A549 (cell line): Measurements from ENCODE around the gene CTNNBIP1. TPM values are rescaled to one million over a fixed set of nuclear protein-coding genes. Genes with fewer than 3 reads are reported as not detected.
A peak's percentile ranks its signal among the peaks of the same experiment; 100 is the strongest.

Experiments used
- ATAC-seq, 2 experiments: fragments of 200-7000 bp in 1 of 2; fragments of >200 bp in 1 of 2; cut with Nextera tagmentation in 1 of 2; cut with Tn5 transposase in 1 of 2; 3 replicates each; pipeline versions ENCODE4 v1.8.0 to v1.9.1; 2018 to 2020; ENCODE audit warnings: mild to moderate bottlenecking in 1 of 2, moderate library complexity in 1 of 2
- CTCF ChIA-PET: fragments of 300-600 bp; sonication (Branson Sonifier 250); formaldehyde crosslinking; extraction: SDS; loops from one replicate; lab custom pipeline; 2021; ENCODE audit warnings: antibody characterized with exemption, inconsistent platforms; lab: Yijun Ruan, JAX
- POLR2A ChIA-PET: fragments of 350-600 bp; formaldehyde crosslinking; extraction: SDS; loops from one replicate; lab custom pipeline; 2021; ENCODE audit warnings: antibody characterized with exemption, inconsistent platforms; lab: Yijun Ruan, JAX
- DNase-seq, 2 experiments: peaks; one replicate each; pipeline versions ENCODE4 v3.0.0 to v3.0.0-alpha.2; 2011 to 2016; ENCODE audit warnings: low read depth in 1 of 2, low spot score in 1 of 2
- FAIRE-seq: peaks from 2 replicates; lab custom pipeline; 2011; peaks lifted over from hg19 to GRCh38; lab: Jason Lieb, UNC
- H3K27ac ChIP-seq, 2 experiments: fragments of >200 bp; sonication (Bioruptor Twin); formaldehyde crosslinking; 3 replicates each; pipeline ENCODE4 v1.5.1; 2016 to 2017
- H3K4me1 ChIP-seq: fragments of >200 bp; sonication (Bioruptor Twin); formaldehyde crosslinking; 3 replicates; pipeline ENCODE4 v1.6.1; 2016
- H3K4me2 ChIP-seq: fragments of >200 bp; sonication (Bioruptor Twin); formaldehyde crosslinking; 3 replicates; pipeline ENCODE4 v1.6.1; 2016
- H3K4me3 ChIP-seq: fragments of >200 bp; sonication (Bioruptor Twin); formaldehyde crosslinking; 3 replicates; pipeline ENCODE4 v1.5.1; 2016
- H3K9me3 ChIP-seq: fragments of >200 bp; sonication (Bioruptor Twin); formaldehyde crosslinking; 3 replicates; pipeline ENCODE4 v1.6.1; 2016
- CBX8 ChIP-seq: fragments of 200-600 bp; sonication (generic); IDR thresholded peaks from 2 replicates; pipeline ENCODE4 v1.6.1; 2016
- CHD2 ChIP-seq: fragments of 150-350 bp; IDR thresholded peaks from 2 replicates; pipeline ENCODE4 v1.6.1; 2014; ENCODE audit warnings: low read length; ENCODE audit not compliant: partially characterized antibody
- CTCF ChIP-seq: fragments of >200 bp; sonication (Bioruptor Twin); formaldehyde crosslinking; IDR thresholded peaks from 3 replicates; pipeline ENCODE4 v1.5.1; 2016
- E2F6 ChIP-seq: IDR thresholded peaks from 2 replicates; pipeline ENCODE4 v1.6.1; 2012; ENCODE audit warnings: low read depth, borderline replicate concordance
- EHF ChIP-seq: fragments of 250-450 bp; sonication (Bioruptor Pico); IDR thresholded peaks from 2 replicates; pipeline ENCODE4 v1.5.0; 2020; ENCODE audit warnings: mild to moderate bottlenecking
- EP300 ChIP-seq, 2 experiments: fragments of >200 bp; sonication (Bioruptor Twin); formaldehyde crosslinking; IDR thresholded peaks; 2 replicates in 1 of 2; 3 replicates in 1 of 2; pipeline ENCODE4 v1.6.1; 2016 to 2017
- FOSB ChIP-seq: fragments of 250-450 bp; sonication (Bioruptor Pico); IDR thresholded peaks from 2 replicates; pipeline ENCODE4 v1.5.0; 2020; ENCODE audit warnings: mild to moderate bottlenecking, moderate library complexity
- HES2 ChIP-seq: fragments of >200 bp; sonication (Bioruptor Twin); formaldehyde crosslinking; IDR thresholded peaks from 2 replicates; pipeline ENCODE4 v1.6.1; 2016
- HEYL ChIP-seq: fragments of 250-450 bp; sonication (Bioruptor Pico); IDR thresholded peaks from 2 replicates; pipeline ENCODE4 v1.8.0; 2021; ENCODE audit warnings: mild to moderate bottlenecking, moderate library complexity
- HOXB13 ChIP-seq: fragments of 250-450 bp; sonication (Bioruptor Pico); IDR thresholded peaks from 2 replicates; pipeline ENCODE4 v1.5.0; 2020; ENCODE audit warnings: low read depth, mild to moderate bottlenecking, moderate library complexity
- JUN ChIP-seq, 2 experiments: fragments of >200 bp; sonication (Bioruptor Twin); formaldehyde crosslinking; IDR thresholded peaks; 2 replicates in 1 of 2; 3 replicates in 1 of 2; pipeline ENCODE4 v1.6.1; 2016 to 2017
- MAX ChIP-seq: IDR thresholded peaks from 2 replicates; pipeline ENCODE4 v1.6.1; 2012
- PBX3 ChIP-seq: IDR thresholded peaks from 2 replicates; pipeline ENCODE4 v1.6.1; 2012
- RAD21 ChIP-seq, 2 experiments: fragments of >200 bp in 1 of 2; sonication (Bioruptor Twin) in 1 of 2; formaldehyde crosslinking in 1 of 2; IDR thresholded peaks in 1 of 2; conservative IDR thresholded peaks in 1 of 2; 2 replicates in 1 of 2; 3 replicates in 1 of 2; pipeline ENCODE4 v1.6.1; 2012 to 2018; ENCODE audit warnings: inconsistent platforms in 1 of 2
- RARB ChIP-seq: fragments of 250-450 bp; sonication (Bioruptor Pico); IDR thresholded peaks from 2 replicates; pipeline ENCODE4 v1.8.0; 2021; ENCODE audit warnings: mild to moderate bottlenecking, moderate library complexity
- RNF2 ChIP-seq: fragments of 200-600 bp; sonication (generic); IDR thresholded peaks from 2 replicates; pipeline ENCODE4 v1.6.1; 2016; ENCODE audit warnings: low read depth, mild to moderate bottlenecking, antibody characterized with exemption, moderate library complexity, borderline replicate concordance
- WGBS: methylation state at CpG from one replicate; pipeline ENCODE4 v1.1.6; 2017; ENCODE audit errors: missing lambda C conversion rate; 5-methylcytosine and 5-hydroxymethylcytosine counted together
- polyA plus RNA-seq, 4 experiments: library from polyadenylated mRNA; depleted of rRNA in 3 of 4; stranded (reverse); fragments of >200 nt; fragmentation: RNase III in 1 of 4; extraction: RNeasy Plus Mini Kit Qiagen cat#74134 plus additional on column Dnase treatment in 1 of 4; gene quantifications; 2 replicates in 3 of 4; 3 replicates in 1 of 4; pipeline ENCODE4 v1.2.3, GENCODE V29; 2011 to 2017

The CTNNBIP1 gene
- polyA plus RNA-seq, 2 of the 4 experiments (the other 2 are of a cell fraction): 5.6 to 10.4 TPM

- H3K9me3 ChIP-seq: no peaks in the 10 kb centered on the region
- DNase-seq (no peak), FAIRE-seq (no peak), ATAC-seq (no peak)
- 80% methylated on average over 3 of the region's 3 CpGs for WGBS
- H3K4me2 ChIP-seq: no peak overlapping the region
- TF ChIP-seq RAD21 (conservative IDR thresholded peaks at IDR 0.05 in 1 of 2, IDR thresholded peaks at IDR 0.05 in 1 of 2) (no peak), HES2 (no peak), PBX3 (no peak), JUN (IDR thresholded peaks at IDR 0.05) (no peak)
- ChIA-PET CTCF (interaction anchor here (1.1 kb wide), 2 partner anchors 12 to 35 kb away, joined by 3 to 5 read pairs; no protein-coding TSS in a partner anchor), POLR2A (interaction anchor here (0.7 kb wide), 1 partner anchor 377 kb away, joined by 4 read pairs; the partner anchor contains the start of gene KIF1B)
- H3K4me3 ChIP-seq: no peak overlapping the region
- no peak overlapping the region for H3K27ac ChIP-seq
- H3K4me1 ChIP-seq: no peaks in the 10 kb centered on the region
Observed at GRCh38 chr1:9833632-9834031, 76.4 kb downstream of the CTNNBIP1 start.

GRCh38 chr1:9827558-9828185 lies 82.4 kb downstream of the CTNNBIP1 start:
- TF ChIP-seq CBX8 (no peak), E2F6 (no peak), RNF2 (no peak)
- ATAC-seq: no peak
- WGBS: 88% methylated on average over 23 of the region's 24 CpGs
- no peak for FAIRE-seq
- POLR2A ChIA-PET: no interaction called here
- peak in 1 of 2 experiments; percentile 38 for DNase-seq
- 0 out of 6 replicates have a peak overlapping the region, but pooled peaks of 1 of the 2 experiments have one; percentile 16 for H3K27ac ChIP-seq
- peaks cover 22% of the 10 kb centered on the region for H3K4me1 ChIP-seq
- no peak overlapping the region for H3K4me3 ChIP-seq
- CTCF ChIA-PET: interaction anchor here (0.6 to 2.4 kb wide), 7 partner anchors 15 to 48 kb away, joined by 3 to 8 read pairs (median 3); no protein-coding TSS in a partner anchor
- H3K9me3 ChIP-seq: no peaks in the 10 kb centered on the region
- no peak overlapping the region for H3K4me2 ChIP-seq

GRCh38 chr1:9826616-9827015 lies 83.5 kb downstream of the CTNNBIP1 start:
- Histone ChIP-seq H3K4me1 (peaks cover 30% of the 10 kb centered on the region), H3K27ac (peak overlapping the region; percentile 96 to 100), H3K9me3 (no peaks in the 10 kb centered on the region), H3K4me3 (no peak overlapping the region), H3K4me2 (peak overlapping the region; percentile 95)
- CTCF ChIA-PET: interaction anchor here (0.9 to 2.4 kb wide), 5 partner anchors 11 to 49 kb away, joined by 3 to 9 read pairs (median 7); no protein-coding TSS in a partner anchor
- FAIRE-seq (no peak), DNase-seq (no peak), ATAC-seq (no peak)
- WGBS: 89% methylated on average over 3 of the region's 3 CpGs
- TF ChIP-seq HOXB13: no peak
- no peak for TF ChIP-seq EP300 (IDR thresholded peaks at IDR 0.05)
- TF ChIP-seq RARB (CRISPR knock-in tag): no peak
- no peak for TF ChIP-seq RNF2
- no peak for TF ChIP-seq FOSB
- no peak for TF ChIP-seq HEYL (CRISPR knock-in tag)
- TF ChIP-seq CTCF: no peak
- TF ChIP-seq CHD2: no peak
- TF ChIP-seq JUN (IDR thresholded peaks at IDR 0.05): no peak
- TF ChIP-seq EHF (CRISPR knock-in tag): no peak
- no peak for TF ChIP-seq MAX
- TF ChIP-seq PBX3: no peak
- POLR2A ChIA-PET: no interaction called here
